Measurements from ENCODE around the gene AKAP1. TPM values are rescaled to one million over a fixed set of nuclear protein-coding genes. Genes with fewer than 3 reads are reported as not detected.

The AKAP1 gene
- total RNA-seq, 6 donors from 2014 or later, result 51.2 to 147 (median 79.4) TPM

- Histone ChIP-seq H3K9me3 (no peaks in the 10 kb centered on the region), H3K4me3 (no peak overlapping the region), H3K27me3 (no peaks in the 10 kb centered on the region), H3K36me3 (no peaks in the 10 kb centered on the region), H3K4me1 (no peaks in the 10 kb centered on the region), H3K27ac (no peak overlapping the region)
- DNase-seq, result no peak
- WGBS, 2 donors, result 80 to 88% methylated on average over 1 to 2 of the region's 2 CpGs
- TF ChIP-seq POLR2AphosphoS5 (IDR thresholded peaks at IDR 0.05), result no peak
- no peak for TF ChIP-seq POLR2A (IDR thresholded peaks at IDR 0.05)
- TF ChIP-seq EP300 (IDR thresholded peaks at IDR 0.05), result no peak
- TF ChIP-seq CTCF (IDR thresholded peaks at IDR 0.05), result no peak
- no peak for ATAC-seq (ENCODE audit: low FRiP score in 2 of 2)
Observed at GRCh38 chr17:57077000-57077399, 8.0 kb upstream of the AKAP1 start.

GRCh38 chr17:57078274-57078673 is 6.8 kb upstream of the AKAP1 start:
- TF ChIP-seq CTCF (IDR thresholded peaks at IDR 0.05), result no peak
- TF ChIP-seq POLR2AphosphoS5 (IDR thresholded peaks at IDR 0.05), result no peak
- TF ChIP-seq EP300 (IDR thresholded peaks at IDR 0.05), result no peak
- no peak for TF ChIP-seq POLR2A (IDR thresholded peaks at IDR 0.05)
- Histone ChIP-seq H3K36me3 (no peaks in the 10 kb centered on the region), H3K27me3 (no peaks in the 10 kb centered on the region), H3K4me1 (peaks cover 0 to 10% (median 2%) of the 10 kb centered on the region in 4 donors), H3K9me3 (no peaks in the 10 kb centered on the region), H3K4me3 (no peak overlapping the region), H3K27ac (no peak overlapping the region)
- DNase-seq (no peak), ATAC-seq (ENCODE audit: low FRiP score in 2 of 2) (no peak)
- WGBS, 2 donors, result 92 to 99% methylated on average over 9 of the region's 9 CpGs

GRCh38 chr17:57080718-57081117 is 4.3 kb upstream of the AKAP1 start:
- TF ChIP-seq POLR2AphosphoS5 (IDR thresholded peaks at IDR 0.05) (no peak), CTCF (IDR thresholded peaks at IDR 0.05) (no peak), EP300 (IDR thresholded peaks at IDR 0.05) (no peak), POLR2A (IDR thresholded peaks at IDR 0.05) (no peak)
- H3K27me3 ChIP-seq, result no peaks in the 10 kb centered on the region
- H3K4me3 ChIP-seq, result no peak overlapping the region
- peaks cover 0 to 24% (median 6%) of the 10 kb centered on the region in 4 donors for H3K4me1 ChIP-seq
- H3K36me3 ChIP-seq, result no peaks in the 10 kb centered on the region
- DNase-seq (no peak), ATAC-seq (ENCODE audit: low FRiP score in 2 of 2) (no peak)
- H3K27ac ChIP-seq, result no peak overlapping the region
- WGBS, 2 donors, result 88 to 92% methylated on average over 2 of the region's 2 CpGs
- no peaks in the 10 kb centered on the region for H3K9me3 ChIP-seq

GRCh38 chr17:57082441-57082840 is 2.6 kb upstream of the AKAP1 start:
- DNase-seq (no peak), ATAC-seq (ENCODE audit: low FRiP score in 2 of 2) (no peak)
- Histone ChIP-seq H3K27ac (peak overlapping the region in 1 of 4 donors; percentile 32), H3K4me1 (peaks cover 0 to 39% (median 12%) of the 10 kb centered on the region in 4 donors), H3K9me3 (no peaks in the 10 kb centered on the region), H3K27me3 (no peaks in the 10 kb centered on the region), H3K4me3 (no peak overlapping the region), H3K36me3 (no peaks in the 10 kb centered on the region)
- WGBS, 2 donors, result 51 to 68% methylated on average over 2 of the region's 2 CpGs
- TF ChIP-seq EP300 (IDR thresholded peaks at IDR 0.05) (no peak), POLR2A (IDR thresholded peaks at IDR 0.05) (no peak), CTCF (IDR thresholded peaks at IDR 0.05) (no peak), POLR2AphosphoS5 (IDR thresholded peaks at IDR 0.05) (no peak)

- no peak for TF ChIP-seq POLR2A (IDR thresholded peaks at IDR 0.05)
- TF ChIP-seq CTCF (IDR thresholded peaks at IDR 0.05), result no peak
- TF ChIP-seq EP300 (IDR thresholded peaks at IDR 0.05), result no peak
- no peak for TF ChIP-seq POLR2AphosphoS5 (IDR thresholded peaks at IDR 0.05)
- Histone ChIP-seq H3K9me3 (no peaks in the 10 kb centered on the region), H3K27me3 (no peaks in the 10 kb centered on the region), H3K36me3 (no peaks in the 10 kb centered on the region), H3K4me1 (peaks cover 0 to 48% (median 14%) of the 10 kb centered on the region in 4 donors), H3K4me3 (peak overlapping the region; percentile 51 to 96 (median 93)), H3K27ac (peak overlapping the region; percentile 94 to 98 (median 96))
- 0 to 3% methylated on average over 7 of the region's 7 CpGs for WGBS, 2 donors
- ATAC-seq (ENCODE audit: low FRiP score in 2 of 2), result peak in 1 of 2 donors; percentile 61
- DNase-seq, result no peak
Observed at GRCh38 chr17:57084361-57084801, 665 bp upstream of the AKAP1 start.

Measured in upper lobe of left lung (tissue), 6 donors.